ENCODE data around the gene SLC25A43. TPM values are rescaled to one million over a fixed set of nuclear protein-coding genes. Genes with fewer than 3 reads are reported as not detected.
"Not testable (repeated sequence)": the region's sequence is repeated elsewhere in the genome, so short reads cannot be mapped to it uniquely, and the experiment has no call there.

Gene SLC25A43
- total RNA-seq, 2 experiments from 2014 or later, result 3.6 to 4.8 TPM

DNA sequence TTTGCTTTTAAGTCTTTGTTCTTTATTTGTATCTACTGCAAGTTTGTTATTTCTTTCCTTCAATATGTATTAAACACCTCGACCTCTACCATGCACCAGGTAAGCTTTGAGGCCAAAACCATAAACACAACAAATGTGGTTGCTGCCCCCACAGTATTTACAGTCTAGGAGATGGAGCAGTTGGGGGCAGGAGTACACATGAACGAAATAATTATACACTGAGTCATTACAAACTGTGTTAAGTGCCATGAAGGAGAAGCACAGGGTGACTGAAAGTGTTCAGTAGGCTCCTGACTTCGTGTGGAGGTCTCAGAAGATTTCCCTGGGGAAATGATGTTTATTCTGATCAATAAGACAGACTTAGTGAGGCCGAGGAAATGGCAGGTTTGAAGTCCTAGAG, 30.3 kb downstream of the SLC25A43 start:
- H3K36me3 Mint-ChIP-seq (ENCODE audit: low read depth), result no peaks in the 10 kb centered on the region
- no peak overlapping the region for H3K4me3 Mint-ChIP-seq
- no peaks in the 10 kb centered on the region for H3K27me3 Mint-ChIP-seq
- intact Hi-C loops (cut with DNase I, micrococcal nuclease), result no loop called here
- H3K9me3 Mint-ChIP-seq (ENCODE audit: low read depth), result no peaks in the 10 kb centered on the region
- no peak for DNase-seq
- no peak overlapping the region for H3K27ac Mint-ChIP-seq
- peaks cover 9% of the 10 kb centered on the region for H3K4me1 Mint-ChIP-seq
- ChIA-PET CTCF (no interaction called here), POLR2A (no interaction called here)
- ATAC-seq, result no peak

DNA sequence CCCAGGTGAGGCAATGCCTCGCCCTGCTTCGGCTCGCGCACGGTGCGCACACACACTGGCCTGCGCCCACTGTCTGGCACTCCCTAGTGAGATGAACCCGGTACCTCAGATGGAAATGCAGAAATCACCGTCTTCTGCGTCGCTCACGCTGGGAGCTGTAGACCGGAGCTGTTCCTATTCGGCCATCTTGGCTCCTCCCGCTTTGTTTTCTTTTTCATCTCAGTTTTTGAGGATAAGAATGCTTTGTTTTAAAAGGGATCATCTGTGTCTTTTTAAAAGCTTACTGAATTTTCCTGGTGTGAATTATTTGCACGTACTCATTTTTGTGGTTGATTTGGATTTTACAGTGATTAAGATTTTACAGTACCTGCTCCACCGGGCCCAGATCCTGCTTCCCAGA, 42.2 kb downstream of the SLC25A43 start:
- H3K4me3 Mint-ChIP-seq; H3K4me1 Mint-ChIP-seq; CTCF ChIA-PET; H3K9me3 Mint-ChIP-seq (ENCODE audit: low read depth); DNase-seq; POLR2A ChIA-PET; H3K27me3 Mint-ChIP-seq; H3K27ac Mint-ChIP-seq; ATAC-seq; H3K36me3 Mint-ChIP-seq (ENCODE audit: low read depth); intact Hi-C loops (cut with DNase I, micrococcal nuclease): not testable (repeated sequence)

DNA sequence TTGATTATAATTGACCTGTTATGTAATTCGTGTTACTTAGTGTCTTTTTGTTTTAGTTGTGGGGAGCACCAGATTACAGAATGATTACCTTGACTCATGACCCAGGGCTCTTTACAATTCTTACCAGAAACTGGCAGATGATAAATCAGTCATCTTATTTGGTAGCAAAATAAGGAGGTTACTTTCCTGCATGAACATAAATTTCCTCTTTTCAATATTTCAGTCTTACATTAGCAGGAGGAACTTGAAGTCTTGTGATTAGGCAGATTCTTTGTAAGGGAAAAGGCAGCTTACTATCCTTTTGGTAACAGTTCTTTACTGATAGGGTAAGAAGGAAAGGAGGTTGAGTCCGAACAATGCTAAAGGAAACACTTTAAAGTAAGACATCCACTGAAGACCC, 43.1 kb downstream of the SLC25A43 start:
- H3K36me3 Mint-ChIP-seq (ENCODE audit: low read depth), result no peaks in the 10 kb centered on the region
- no peak for DNase-seq
- no peak overlapping the region for H3K4me3 Mint-ChIP-seq
- ATAC-seq, result no peak
- no peak overlapping the region for H3K27ac Mint-ChIP-seq
- ChIA-PET CTCF (interaction anchor here (0.6 kb wide), 1 partner anchor 355 kb away, joined by 3 read pairs; no protein-coding TSS in a partner anchor), POLR2A (no interaction called here)
- no peaks in the 10 kb centered on the region for H3K27me3 Mint-ChIP-seq
- H3K9me3 Mint-ChIP-seq (ENCODE audit: low read depth), result no peaks in the 10 kb centered on the region
- no peaks in the 10 kb centered on the region for H3K4me1 Mint-ChIP-seq
- intact Hi-C loops (cut with DNase I, micrococcal nuclease), result no loop called here

DNA sequence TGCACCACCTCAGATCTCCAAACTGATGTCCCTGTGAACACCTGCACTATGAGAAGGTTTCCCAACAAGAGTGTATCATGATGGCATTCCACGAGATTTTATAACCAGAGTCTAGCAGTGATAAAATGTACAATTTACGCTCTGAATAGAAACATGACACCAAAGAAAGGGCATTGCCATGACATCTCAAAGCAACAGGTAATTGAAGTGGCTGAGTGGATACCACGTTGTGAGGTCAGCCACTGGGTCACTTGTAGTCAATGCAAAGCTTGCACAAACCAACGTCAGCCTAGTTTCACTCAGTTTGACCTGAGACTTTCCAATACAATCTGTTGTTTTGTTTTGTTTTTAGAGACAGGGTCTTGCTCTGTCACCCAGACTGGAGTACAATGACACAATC, 54.1 kb downstream of the SLC25A43 start:
- DNase-seq (no peak), ATAC-seq (no peak)
- Mint-ChIP-seq H3K4me1 (no peaks in the 10 kb centered on the region), H3K4me3 (no peak overlapping the region), H3K36me3 (ENCODE audit: low read depth) (no peaks in the 10 kb centered on the region), H3K27ac (no peak overlapping the region), H3K9me3 (ENCODE audit: low read depth) (no peaks in the 10 kb centered on the region), H3K27me3 (no peaks in the 10 kb centered on the region)
- POLR2A ChIA-PET, result no interaction called here
- CTCF ChIA-PET, result interaction anchor here (0.7 kb wide), 1 partner anchor 44 kb away, joined by 3 read pairs; no protein-coding TSS in a partner anchor
- intact Hi-C loops (cut with DNase I, micrococcal nuclease), result no loop called here

- intact Hi-C loops (cut with DNase I, micrococcal nuclease), result no loop called here
- ChIA-PET CTCF (interaction anchor here (0.6 kb wide), 1 partner anchor 844 kb away, joined by 3 read pairs; no protein-coding TSS in a partner anchor), POLR2A (interaction anchor here (0.7 kb wide), 1 partner anchor 949 kb away, joined by 4 read pairs; no protein-coding TSS in a partner anchor)
- no peak overlapping the region for H3K4me3 Mint-ChIP-seq
- no peaks in the 10 kb centered on the region for H3K36me3 Mint-ChIP-seq (ENCODE audit: low read depth)
- no peaks in the 10 kb centered on the region for H3K27me3 Mint-ChIP-seq
- H3K27ac Mint-ChIP-seq, result no peak overlapping the region
- ATAC-seq (no peak), DNase-seq (no peak)
- H3K9me3 Mint-ChIP-seq (ENCODE audit: low read depth), result no peaks in the 10 kb centered on the region
- no peaks in the 10 kb centered on the region for H3K4me1 Mint-ChIP-seq
Measured at GRCh38 chrX:119455264-119455663, 56.1 kb downstream of the SLC25A43 start.

DNA sequence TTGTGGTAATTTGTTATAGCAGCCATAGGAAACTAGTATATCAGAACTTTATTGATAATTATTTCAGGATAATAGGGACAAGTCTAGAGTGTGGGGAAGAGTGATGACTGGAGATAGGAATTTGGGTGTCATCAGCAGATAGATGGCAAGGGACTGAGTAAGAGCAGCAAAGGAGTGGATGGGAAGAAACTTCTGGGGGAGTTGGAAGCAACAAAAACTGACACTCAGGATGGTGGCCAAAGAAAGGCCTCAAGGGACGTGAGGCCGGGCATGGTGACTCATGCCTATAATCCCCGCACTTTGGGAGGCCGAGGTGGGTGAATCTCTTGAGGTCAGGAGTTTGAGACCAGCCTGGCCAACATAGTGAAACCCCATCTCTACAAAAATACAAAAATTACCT, 60.0 kb downstream of the SLC25A43 start:
- DNase-seq, result no peak
- ATAC-seq, result no peak
- Mint-ChIP-seq H3K36me3 (ENCODE audit: low read depth) (no peaks in the 10 kb centered on the region), H3K27ac (no peak overlapping the region), H3K27me3 (no peaks in the 10 kb centered on the region), H3K4me1 (no peaks in the 10 kb centered on the region), H3K4me3 (no peak overlapping the region), H3K9me3 (ENCODE audit: low read depth) (no peaks in the 10 kb centered on the region)
- CTCF ChIA-PET, result no interaction called here
- intact Hi-C loops (cut with DNase I, micrococcal nuclease), result no loop called here
- POLR2A ChIA-PET, result no interaction called here

DNA sequence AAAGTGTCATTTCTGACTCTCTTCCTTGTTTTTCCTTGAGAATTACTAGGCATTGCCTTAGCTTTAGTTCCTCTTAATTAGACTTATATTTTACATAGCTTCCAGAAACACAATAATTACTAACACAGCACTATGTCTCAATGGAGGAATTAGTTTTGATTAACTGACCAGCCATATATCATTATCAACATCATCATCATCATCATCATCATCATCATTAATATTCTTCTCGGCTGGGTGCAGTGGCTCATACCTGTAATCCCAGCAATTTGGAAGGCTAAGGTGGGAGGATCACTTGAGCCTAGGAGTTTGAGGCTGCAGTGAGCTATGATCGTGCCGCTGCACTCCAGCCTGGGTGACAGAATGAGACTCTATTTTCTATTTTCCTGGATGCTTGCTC, 66.4 kb downstream of the SLC25A43 start:
- Mint-ChIP-seq H3K27me3 (no peaks in the 10 kb centered on the region), H3K4me1 (peaks cover 9% of the 10 kb centered on the region), H3K27ac (no peak overlapping the region), H3K36me3 (ENCODE audit: low read depth) (peaks cover 13% of the 10 kb centered on the region), H3K9me3 (ENCODE audit: low read depth) (no peaks in the 10 kb centered on the region), H3K4me3 (no peak overlapping the region)
- POLR2A ChIA-PET, result no interaction called here
- DNase-seq, result no peak
- intact Hi-C loops (cut with DNase I, micrococcal nuclease), result loop anchor here (5.0 to 10.0 kb wide), 3 partner anchors 61 to 491 kb away; partner anchors contain the start of genes LONRF3 (in 1 of the 2) and SLC25A43 (in 1 of the 2)
- no peak for ATAC-seq
- CTCF ChIA-PET, result no interaction called here

DNA sequence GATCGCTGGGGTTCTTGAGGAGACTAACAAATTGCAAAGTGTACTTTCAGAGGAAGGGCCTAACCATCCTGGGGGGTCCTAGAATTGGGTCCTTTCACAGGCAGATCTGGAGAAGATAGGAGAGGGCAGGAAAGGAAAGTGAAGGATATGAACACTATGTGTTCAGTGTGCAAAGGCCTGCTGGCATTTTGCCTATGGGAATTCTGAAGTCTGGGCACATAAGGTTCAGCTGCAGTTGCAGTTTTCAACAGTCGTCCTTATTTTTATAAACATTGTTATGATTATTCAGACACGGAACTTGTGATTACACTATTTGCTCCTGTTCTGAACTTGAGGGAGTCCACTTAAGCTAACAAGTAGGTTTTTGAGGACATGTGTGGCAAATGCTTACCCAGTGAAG, 67.8 kb downstream of the SLC25A43 start:
- DNase-seq (no peak), ATAC-seq (no peak)
- H3K27me3 Mint-ChIP-seq, result no peaks in the 10 kb centered on the region
- ChIA-PET POLR2A (no interaction called here), CTCF (interaction anchor here (1.3 kb wide), 1 partner anchor 13 kb away, joined by 3 read pairs; no protein-coding TSS in a partner anchor)
- H3K9me3 Mint-ChIP-seq (ENCODE audit: low read depth), result no peaks in the 10 kb centered on the region
- intact Hi-C loops (cut with DNase I, micrococcal nuclease), result loop anchor here (5.0 to 10.0 kb wide), 3 partner anchors 62 to 492 kb away; partner anchors contain the start of genes LONRF3 (in 1 of the 2) and SLC25A43 (in 1 of the 2)
- H3K4me1 Mint-ChIP-seq, result peaks cover 12% of the 10 kb centered on the region
- H3K4me3 Mint-ChIP-seq, result no peak overlapping the region
- peaks cover 18% of the 10 kb centered on the region for H3K36me3 Mint-ChIP-seq (ENCODE audit: low read depth)
- no peak overlapping the region for H3K27ac Mint-ChIP-seq

DNA sequence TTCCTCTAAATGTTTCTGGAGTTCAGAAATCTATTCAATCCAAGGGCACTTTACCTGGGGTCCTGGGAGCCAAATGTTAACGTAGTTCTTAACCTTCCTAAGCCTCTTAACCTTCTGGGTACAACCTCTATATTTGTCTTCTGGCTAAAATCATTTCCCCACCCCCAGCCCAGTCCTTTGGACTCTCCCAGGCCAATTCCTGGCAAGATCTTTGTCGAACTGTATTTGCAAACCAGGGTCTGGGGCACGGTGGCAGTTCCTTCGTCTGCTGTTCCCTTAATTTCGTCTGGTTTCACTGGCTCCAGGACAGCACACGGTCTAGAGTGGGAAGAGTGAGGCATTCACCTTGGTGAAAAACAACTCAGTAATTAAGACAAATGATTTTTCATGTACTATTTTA, 68.3 kb downstream of the SLC25A43 start:
- intact Hi-C loops (cut with DNase I, micrococcal nuclease), result loop anchor here (5.0 to 10.0 kb wide), 3 partner anchors 63 to 493 kb away; partner anchors contain the start of genes LONRF3 (in 1 of the 2) and SLC25A43 (in 1 of the 2)
- Mint-ChIP-seq H3K36me3 (ENCODE audit: low read depth) (peaks cover 18% of the 10 kb centered on the region), H3K27me3 (no peaks in the 10 kb centered on the region), H3K27ac (no peak overlapping the region), H3K4me3 (peak overlapping the region; percentile 85), H3K9me3 (ENCODE audit: low read depth) (no peaks in the 10 kb centered on the region), H3K4me1 (peaks cover 12% of the 10 kb centered on the region)
- CTCF ChIA-PET, result interaction anchor here (1.3 kb wide), 1 partner anchor 13 kb away, joined by 3 read pairs; no protein-coding TSS in a partner anchor
- DNase-seq (no peak), ATAC-seq (no peak)
- POLR2A ChIA-PET, result no interaction called here

- Mint-ChIP-seq H3K9me3 (ENCODE audit: low read depth) (no peaks in the 10 kb centered on the region), H3K4me3 (peak within 1 kb of the TSS; percentile 85), H3K36me3 (ENCODE audit: low read depth) (peaks cover 18% of the 10 kb centered on the region), H3K27ac (peak within 1 kb of the TSS; percentile 86), H3K4me1 (peaks cover 12% of the 10 kb centered on the region), H3K27me3 (no peaks in the 10 kb centered on the region)
- ChIA-PET CTCF (interaction anchor here (0.7 to 0.9 kb wide), 2 partner anchors 13 to 461 kb away, joined by 4 to 5 read pairs; no protein-coding TSS in a partner anchor), POLR2A (interaction anchor here (0.6 to 0.9 kb wide), 2 partner anchors 323 to 346 kb away, joined by 3 to 7 read pairs; partner anchors contain the start of gene RPL39)
- DNase-seq (peak; percentile 89), ATAC-seq (peak; percentile 90)
- intact Hi-C loops (cut with DNase I, micrococcal nuclease), result loop anchor here (1.0 to 10.0 kb wide), 12 partner anchors 15 to 493 kb away; partner anchors contain the start of genes UBE2A (in 2 of the 2), LONRF3 (in 1 of the 2), NDUFA1 (in 1 of the 2) and NKAP (in 1 of the 2)
Measured at GRCh38 chrX:119467842-119468550, 68.9 kb downstream of the SLC25A43 start, which contains the start of gene SLC25A5. SLC25A5 (plus strand) TSS chrX:119468444; CDS start chrX:119468516, 72 bp downstream.

GRCh38 chrX:119468551-119469312, 69.6 kb downstream of the SLC25A43 start:
- intact Hi-C loops (cut with DNase I, micrococcal nuclease), result loop anchor here (1.0 to 10.0 kb wide), 13 partner anchors 14 to 494 kb away; partner anchors contain the start of genes UBE2A (in 2 of the 2), LONRF3 (in 1 of the 2), NDUFA1 (in 1 of the 2) and NKAP (in 1 of the 2)
- H3K9me3 Mint-ChIP-seq (ENCODE audit: low read depth), result no peaks in the 10 kb centered on the region
- H3K4me3 Mint-ChIP-seq, result peak overlapping the region; percentile 85
- DNase-seq (peak; percentile 94), ATAC-seq (peak; percentile 78)
- H3K27me3 Mint-ChIP-seq, result no peaks in the 10 kb centered on the region
- peaks cover 18% of the 10 kb centered on the region for H3K36me3 Mint-ChIP-seq (ENCODE audit: low read depth)
- H3K27ac Mint-ChIP-seq, result peak overlapping the region; percentile 86
- ChIA-PET POLR2A (interaction anchor here (0.9 to 1.3 kb wide), 2 partner anchors 12 to 323 kb away, joined by 3 read pairs; partner anchors contain the start of gene RPL39), CTCF (interaction anchor here (0.6 to 1.0 kb wide), 8 partner anchors 8 to 461 kb away, joined by 3 to 9 read pairs (median 4); no protein-coding TSS in a partner anchor)
- H3K4me1 Mint-ChIP-seq, result peaks cover 12% of the 10 kb centered on the region
